GM19193 (cell line): ENCODE results near the gene IL6.

Experiments used
- POLR2A ChIP-seq: IDR thresholded peaks from 4 replicates; pipeline ENCODE4 v1.6.1; 2011; ENCODE audit not compliant: insufficient read depth, insufficient read length; ENCODE audit errors: extremely low read depth

Gene IL6

DNA sequence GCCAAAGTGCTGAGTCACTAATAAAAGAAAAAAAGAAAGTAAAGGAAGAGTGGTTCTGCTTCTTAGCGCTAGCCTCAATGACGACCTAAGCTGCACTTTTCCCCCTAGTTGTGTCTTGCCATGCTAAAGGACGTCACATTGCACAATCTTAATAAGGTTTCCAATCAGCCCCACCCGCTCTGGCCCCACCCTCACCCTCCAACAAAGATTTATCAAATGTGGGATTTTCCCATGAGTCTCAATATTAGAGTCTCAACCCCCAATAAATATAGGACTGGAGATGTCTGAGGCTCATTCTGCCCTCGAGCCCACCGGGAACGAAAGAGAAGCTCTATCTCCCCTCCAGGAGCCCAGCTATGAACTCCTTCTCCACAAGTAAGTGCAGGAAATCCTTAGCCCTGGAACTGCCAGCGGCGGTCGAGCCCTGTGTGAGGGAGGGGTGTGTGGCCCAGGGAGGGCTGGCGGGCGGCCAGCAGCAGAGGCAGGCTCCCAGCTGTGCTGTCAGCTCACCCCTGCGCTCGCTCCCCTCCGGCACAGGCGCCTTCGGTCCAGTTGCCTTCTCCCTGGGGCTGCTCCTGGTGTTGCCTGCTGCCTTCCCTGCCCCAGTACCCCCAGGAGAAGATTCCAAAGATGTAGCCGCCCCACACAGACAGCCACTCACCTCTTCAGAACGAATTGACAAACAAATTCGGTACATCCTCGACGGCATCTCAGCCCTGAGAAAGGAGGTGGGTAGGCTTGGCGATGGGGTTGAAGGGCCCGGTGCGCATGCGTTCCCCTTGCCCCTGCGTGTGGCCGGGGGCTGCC, at the start of gene IL6:
Gene IL6 (plus strand): TSS at position 294 of the 807 bp plus-strand sequence. CDS start 63 bp downstream, at position 357.
- TF ChIP-seq POLR2A, result no peak

DNA sequence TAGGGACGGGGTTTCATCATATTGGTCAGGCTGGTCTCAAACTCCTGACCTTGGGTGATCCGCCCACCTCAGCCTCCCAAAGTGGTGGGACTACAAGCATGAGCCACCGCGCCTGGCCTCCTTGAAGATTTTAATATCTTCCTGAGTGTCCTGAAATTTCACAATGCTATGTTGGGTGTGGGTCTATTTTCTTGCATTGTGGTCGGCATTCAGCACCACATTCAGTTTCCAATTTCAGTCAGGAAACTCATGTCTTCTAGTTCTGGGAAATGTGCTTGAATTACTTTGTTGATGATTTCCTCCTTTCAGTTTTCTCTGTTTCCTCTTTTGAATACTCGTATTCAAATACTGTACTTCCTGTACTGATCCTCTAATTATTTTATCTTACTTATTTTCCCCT, 49.3 kb upstream of the IL6 start:
- TF ChIP-seq POLR2A, result no peak

DNA sequence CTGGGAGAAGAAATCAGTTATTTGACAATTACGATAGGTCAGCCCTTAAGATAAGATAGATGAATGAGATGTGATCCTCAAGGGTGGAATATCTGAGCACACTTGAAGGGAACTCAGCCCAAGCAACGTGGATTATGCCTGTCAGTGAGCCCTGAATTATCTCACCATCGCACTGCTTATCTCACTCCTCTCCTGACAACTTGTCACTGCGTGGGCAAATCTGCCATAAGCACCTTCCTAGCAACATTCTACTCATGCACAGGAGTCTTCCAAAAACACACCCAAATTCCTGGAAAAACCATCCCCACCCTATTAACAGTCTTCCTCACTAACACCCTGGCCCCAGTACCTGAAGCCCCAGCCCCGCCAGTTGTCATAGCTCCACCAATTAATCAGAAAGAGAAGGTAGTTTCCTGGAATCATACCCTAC, 46.5 kb upstream of the IL6 start:
- TF ChIP-seq POLR2A, result no peak

DNA sequence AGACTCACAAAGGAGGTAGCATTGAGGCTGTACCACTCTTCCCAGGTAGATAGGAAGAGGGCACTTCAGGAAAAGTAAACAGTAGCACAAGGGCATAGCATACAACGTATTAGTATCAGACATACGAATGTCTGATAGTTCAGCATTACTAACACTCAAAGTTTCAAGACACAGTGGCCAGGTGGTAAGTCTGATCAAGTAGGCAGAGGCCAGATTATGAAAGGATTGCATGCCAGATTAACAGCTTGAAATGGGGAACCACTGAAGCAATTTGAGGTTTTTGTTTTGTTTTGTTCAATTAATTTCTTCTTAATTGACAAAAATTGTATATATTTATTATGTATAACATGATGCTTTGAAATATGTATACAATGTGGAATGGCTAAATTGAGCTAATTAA, 45.7 kb upstream of the IL6 start:
- no peak for TF ChIP-seq POLR2A

GRCh38 chr7:22681852-22682657, 44.9 kb upstream of the IL6 start:
- no peak for TF ChIP-seq POLR2A

- TF ChIP-seq POLR2A, result no peak
These were observed 43.6 kb upstream of the IL6 start for GRCh38 chr7:22683379-22683778.

DNA sequence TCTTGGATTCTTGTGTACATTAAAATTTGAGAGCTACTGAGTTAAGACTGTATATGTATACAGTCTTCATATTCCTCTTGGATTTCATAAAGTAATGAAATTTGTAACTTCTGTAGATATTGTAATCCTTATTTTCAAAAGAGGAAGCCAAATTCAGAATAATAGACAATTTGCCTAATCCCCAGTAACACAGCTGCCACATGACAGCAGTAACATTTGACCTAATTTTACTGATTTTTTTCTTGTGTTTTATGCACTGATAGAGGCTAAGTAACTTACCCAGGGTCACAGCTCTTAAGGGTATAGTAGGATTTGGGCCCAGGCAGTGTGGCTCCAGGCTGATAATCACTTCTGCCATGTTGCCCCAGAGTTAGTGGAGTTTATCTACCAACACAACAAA, 40.4 kb upstream of the IL6 start:
- TF ChIP-seq POLR2A, result no peak

DNA sequence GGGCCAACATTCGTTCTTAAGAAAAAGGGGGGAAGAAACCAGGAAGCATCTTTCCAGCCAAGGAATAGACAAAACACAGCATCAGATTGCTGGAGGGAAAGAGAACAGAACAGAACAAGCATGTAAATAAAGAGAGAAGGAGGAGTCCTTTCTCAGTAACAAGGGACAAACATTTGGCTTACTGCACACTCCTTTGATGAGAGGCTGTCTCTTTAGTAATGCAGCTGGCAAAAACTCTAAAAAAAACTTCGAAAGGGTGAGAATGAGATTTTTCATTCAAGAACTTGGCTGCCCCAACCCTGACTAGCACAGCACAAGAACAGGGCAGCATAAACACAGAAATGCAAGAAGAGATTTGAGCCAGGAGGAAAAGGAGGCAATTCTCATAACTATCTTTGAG, 38.9 kb upstream of the IL6 start:
- TF ChIP-seq POLR2A, result no peak

- TF ChIP-seq POLR2A, result no peak
These were observed 32.3 kb upstream of the IL6 start for GRCh38 chr7:22694597-22695207.

- no peak for TF ChIP-seq POLR2A
These were observed 31.4 kb upstream of the IL6 start for GRCh38 chr7:22695476-22696132.

DNA sequence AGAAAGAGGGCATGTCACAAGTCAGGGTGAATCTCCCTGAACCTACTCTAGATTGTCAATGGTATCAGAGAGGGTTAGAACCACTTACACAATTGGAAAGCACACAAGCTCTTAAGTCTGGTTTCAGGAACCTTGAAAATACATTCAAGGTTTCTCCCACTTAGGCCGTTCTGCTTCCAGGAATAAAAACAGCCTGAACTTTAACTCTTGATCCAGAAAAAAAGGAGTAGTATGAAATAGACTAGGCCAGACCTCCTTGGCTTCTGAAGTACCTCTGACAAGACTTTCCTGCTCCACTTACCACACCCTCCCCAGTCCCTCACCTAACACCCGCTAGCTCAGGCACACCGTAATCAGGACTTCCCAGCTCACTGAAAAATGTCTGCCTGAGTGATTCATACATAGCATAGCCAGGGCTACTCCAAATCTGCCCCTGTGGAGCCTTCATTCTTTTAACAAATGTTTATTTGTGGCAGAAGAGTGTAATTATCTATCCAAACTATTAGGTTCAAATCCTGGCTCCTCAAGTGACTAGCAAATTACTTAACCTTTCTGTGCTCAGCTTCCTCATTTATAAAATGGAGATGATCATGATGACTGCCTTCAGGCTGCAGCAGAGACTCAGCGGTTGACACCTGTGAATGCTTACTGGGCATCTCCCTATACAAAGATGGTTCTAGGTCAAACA, 30.3 kb upstream of the IL6 start:
- no peak for TF ChIP-seq POLR2A

DNA sequence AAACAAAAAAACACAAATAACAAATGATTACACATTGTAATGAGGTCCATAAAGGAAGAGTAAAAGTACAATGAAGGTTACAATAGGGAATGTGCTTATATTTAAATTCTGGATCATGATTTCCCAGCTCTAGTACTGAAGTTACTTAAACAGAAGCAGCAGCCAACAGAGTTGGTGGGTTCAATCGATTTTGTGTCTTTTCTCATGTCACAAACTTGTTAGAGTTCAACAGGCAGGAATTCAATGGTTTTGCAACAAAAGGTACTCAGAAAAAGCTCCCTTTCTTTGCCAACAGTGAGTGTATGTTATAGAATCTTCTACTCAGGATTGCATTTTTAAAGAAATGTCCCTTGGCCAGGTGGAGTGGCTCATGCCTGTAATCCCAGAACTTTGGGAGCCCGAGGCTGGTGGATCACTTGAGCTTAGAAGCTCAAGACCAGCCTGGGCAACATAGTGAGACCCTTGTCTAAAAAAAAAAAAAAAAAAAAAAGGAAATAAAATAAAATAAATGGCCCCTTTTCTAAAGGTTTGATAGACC, 29.6 kb upstream of the IL6 start:
- TF ChIP-seq POLR2A, result no peak

DNA sequence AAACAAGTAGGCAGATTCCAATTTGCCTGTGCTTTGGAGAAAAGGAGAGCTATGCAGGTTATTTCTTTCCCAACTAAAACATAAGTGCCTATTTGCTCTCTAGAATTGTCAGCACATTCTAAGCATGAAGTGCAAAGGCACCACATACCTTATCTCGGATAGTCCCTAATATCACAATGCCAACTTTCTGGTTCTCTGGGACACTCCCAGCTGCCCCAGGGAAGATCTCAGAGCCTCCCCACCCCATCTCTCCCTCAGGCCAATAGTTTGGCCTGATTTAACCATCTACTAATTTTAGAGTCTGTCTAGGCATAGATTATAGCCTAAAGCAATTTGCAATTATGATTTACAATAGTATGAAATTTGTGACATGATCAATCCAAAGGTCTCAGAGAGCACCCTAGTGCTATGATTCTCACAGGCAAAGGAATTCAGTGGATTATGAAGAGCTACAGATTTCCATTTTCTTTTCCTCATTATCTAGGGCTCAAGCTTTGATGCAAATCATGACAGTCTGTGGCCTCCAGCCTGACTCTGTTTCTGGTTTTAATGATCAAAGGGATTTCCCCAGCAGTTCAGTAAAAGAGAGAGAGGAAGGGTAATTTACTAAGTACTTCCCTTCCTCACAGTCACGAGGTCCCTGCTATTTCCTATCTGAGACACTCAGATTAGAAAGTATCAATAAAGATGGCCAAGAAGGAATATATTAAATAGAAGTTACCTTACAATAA, 29.0 kb upstream of the IL6 start:
- no peak for TF ChIP-seq POLR2A

- no peak for TF ChIP-seq POLR2A
These were observed 28.2 kb upstream of the IL6 start for GRCh38 chr7:22698767-22699166.

DNA sequence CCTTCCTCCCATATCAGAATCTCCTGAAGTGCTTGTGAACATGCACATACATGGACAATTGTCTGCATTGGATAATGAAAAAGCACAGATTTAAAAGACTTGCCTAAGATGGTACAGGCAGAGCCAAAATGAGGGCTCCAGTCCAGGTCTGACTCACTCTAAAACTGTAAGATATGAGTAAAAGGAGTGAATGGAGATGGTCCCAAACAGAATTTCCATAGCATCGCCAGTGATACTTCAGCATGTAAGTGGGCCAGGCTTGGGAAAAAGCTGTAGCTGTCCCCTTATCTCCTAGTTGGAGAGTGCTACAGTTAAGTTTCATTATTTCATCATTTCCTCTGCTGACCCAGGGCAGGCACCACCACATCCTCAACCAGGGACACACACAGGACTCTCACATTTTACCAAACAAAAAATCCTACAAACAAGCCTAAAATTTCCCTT, 26.4 kb upstream of the IL6 start:
- no peak for TF ChIP-seq POLR2A
